Liver (tissue), 9 donors: ENCODE results near the gene SCN2B. TPM values are rescaled to one million over a fixed set of nuclear protein-coding genes. Genes with fewer than 3 reads are reported as not detected.

Experiments used
- DNase-seq: peaks from one replicate; pipeline ENCODE4 v3.0.0-alpha.2; 2017; ENCODE audit warnings: low spot score
- H3K27ac ChIP-seq, 2 donors: one replicate each; pipeline ENCODE4 v1.7.0; 2013; ENCODE audit warnings: inconsistent platforms in 2 of 2, low read length in 2 of 2, control low read depth in 1 of 2, low read depth in 1 of 2, mild to moderate bottlenecking in 1 of 2
- H3K27me3 ChIP-seq, 4 donors: one replicate each; pipeline versions ENCODE4 v1.6.1 to v1.7.0; 2013; ENCODE audit warnings: low read length in 3 of 4, inconsistent platforms in 1 of 4, mild to moderate bottlenecking in 1 of 4, moderate library complexity in 1 of 4; ENCODE audit not compliant: control insufficient read depth in 4 of 4, insufficient read depth in 4 of 4
- H3K36me3 ChIP-seq, 4 donors: one replicate each; pipeline versions ENCODE4 v1.6.1 to v1.7.0; 2013; ENCODE audit warnings: low read length in 3 of 4, mild to moderate bottlenecking in 3 of 4, low read depth in 1 of 4, moderate library complexity in 1 of 4; ENCODE audit not compliant: control insufficient read depth in 4 of 4, insufficient read depth in 3 of 4
- H3K4me1 ChIP-seq, 4 donors: one replicate each; pipeline versions ENCODE4 v1.6.1 to v1.7.0; 2013; ENCODE audit warnings: low read length in 3 of 4, mild to moderate bottlenecking in 3 of 4, moderate library complexity in 1 of 4; ENCODE audit not compliant: control insufficient read depth in 4 of 4, insufficient read depth in 4 of 4
- H3K4me3 ChIP-seq, 3 donors: one replicate each; pipeline versions ENCODE4 v1.6.1 to v1.7.0; 2013; ENCODE audit warnings: low read length in 3 of 3, control low read depth in 1 of 3, low read depth in 1 of 3, mild to moderate bottlenecking in 1 of 3
- H3K9ac ChIP-seq, 2 donors: one replicate each; pipeline ENCODE4 v1.7.0; 2013; ENCODE audit warnings: low read length in 2 of 2, mild to moderate bottlenecking in 2 of 2, moderate library complexity in 2 of 2, control low read depth in 1 of 2, low read depth in 1 of 2
- H3K9me3 ChIP-seq, 4 donors: one replicate each; pipeline versions ENCODE4 v1.6.1 to v1.7.0; 2013; ENCODE audit warnings: low read length in 3 of 4; ENCODE audit not compliant: control insufficient read depth in 4 of 4
- ATF3 ChIP-seq: IDR thresholded peaks from 2 replicates; pipeline ENCODE4 v1.6.1; 2016; ENCODE audit warnings: antibody characterized with exemption
- FOXA1 ChIP-seq: IDR thresholded peaks from 2 replicates; pipeline ENCODE4 v1.6.1; 2016; ENCODE audit warnings: antibody characterized with exemption
- FOXA2 ChIP-seq: IDR thresholded peaks from 2 replicates; pipeline ENCODE4 v1.6.1; 2016; ENCODE audit warnings: antibody characterized with exemption
- GABPA ChIP-seq, 2 donors: IDR thresholded peaks in 1 of 2; conservative IDR thresholded peaks in 1 of 2; 2 replicates each; pipeline ENCODE4 v1.6.1; 2016; ENCODE audit warnings: antibody characterized with exemption in 2 of 2, mild to moderate bottlenecking in 1 of 2, moderate library complexity in 1 of 2
- HNF4G ChIP-seq: IDR thresholded peaks from 2 replicates; pipeline ENCODE4 v1.6.1; 2016; ENCODE audit warnings: antibody characterized with exemption
- JUND ChIP-seq, 2 donors: IDR thresholded peaks; 2 replicates each; pipeline ENCODE4 v1.6.1; 2016; ENCODE audit warnings: antibody characterized with exemption in 2 of 2
- MAX ChIP-seq: IDR thresholded peaks from 2 replicates; pipeline ENCODE4 v1.6.1; 2016; ENCODE audit warnings: antibody characterized with exemption
- NR2F2 ChIP-seq: IDR thresholded peaks from 2 replicates; pipeline ENCODE4 v1.6.1; 2016; ENCODE audit warnings: antibody characterized with exemption
- RAD21 ChIP-seq, 2 donors: IDR thresholded peaks; 2 replicates each; pipeline ENCODE4 v1.6.1; 2016; ENCODE audit warnings: antibody characterized with exemption in 2 of 2, mild to moderate bottlenecking in 2 of 2
- REST ChIP-seq: IDR thresholded peaks from 2 replicates; pipeline ENCODE4 v1.6.1; 2016; ENCODE audit warnings: antibody characterized with exemption, mild to moderate bottlenecking
- RXRA ChIP-seq, 2 donors: IDR thresholded peaks; 2 replicates each; pipeline ENCODE4 v1.6.1; 2017 to 2018; ENCODE audit warnings: antibody characterized with exemption in 2 of 2, mild to moderate bottlenecking in 1 of 2
- SP1 ChIP-seq: IDR thresholded peaks from 2 replicates; pipeline ENCODE4 v1.6.1; 2018; ENCODE audit warnings: antibody characterized with exemption, mild to moderate bottlenecking
- TAF1 ChIP-seq: conservative IDR thresholded peaks from 2 replicates; pipeline ENCODE4 v1.6.1; 2016; ENCODE audit warnings: antibody characterized with exemption, mild to moderate bottlenecking
- YY1 ChIP-seq: IDR thresholded peaks from 2 replicates; pipeline ENCODE4 v1.6.1; 2016; ENCODE audit warnings: antibody characterized with exemption, mild to moderate bottlenecking
- WGBS: extraction: QIAGEN DNeasy Blood & Tissue Kit; methylation state at CpG from one replicate; pipeline ENCODE4 v1.1.7; 2013; 5-methylcytosine and 5-hydroxymethylcytosine counted together
- polyA plus RNA-seq, 2 donors: library from polyadenylated mRNA; stranded (reverse) in 1 of 2; unstranded in 1 of 2; fragments of 200-250 nt in 1 of 2; fragments of >200 nt in 1 of 2; fragmentation: Nextera tagmentation in 1 of 2; extraction: Ambion mirVana in 1 of 2; gene quantifications; one replicate each; pipeline versions ENCODE4 v1.2.1 to v1.2.3, GENCODE V29; 2013 to 2015
- total RNA-seq, 2 donors: library from RNA; depleted of rRNA; stranded (reverse); fragments of >200 nt; gene quantifications; one replicate each; pipeline ENCODE4 v1.2.3, GENCODE V29; 2014
- donor health status: healthy.
- donor health status: healthy.
- donor health status: healthy.
- donor health status: healthy.
- donor health status: healthy.

SCN2B gene
- total and polyA plus RNA-seq, 4 donors, result 0.01 to 0.05 TPM; not detected in 2

GRCh38 chr11:118219732-118220131 lies 43.3 kb upstream of the SCN2B start:
- Histone ChIP-seq H3K36me3 (no peaks in the 10 kb centered on the region), H3K9ac (no peak overlapping the region), H3K27me3 (no peaks in the 10 kb centered on the region), H3K4me3 (no peak overlapping the region), H3K27ac (no peak overlapping the region), H3K4me1 (no peaks in the 10 kb centered on the region), H3K9me3 (no peaks in the 10 kb centered on the region)
- WGBS, result 85% methylated on average over 1 of the region's 1 CpG
- TF ChIP-seq ATF3 (no peak), HNF4G (no peak), YY1 (no peak), FOXA2 (no peak), TAF1 (no peak), FOXA1 (no peak), MAX (no peak), RAD21 (IDR thresholded peaks at IDR 0.05) (no peak), GABPA (IDR thresholded peaks at IDR 0.05 in 1 of 2, conservative IDR thresholded peaks at IDR 0.05 in 1 of 2) (no peak)
- DNase-seq, result no peak

GRCh38 chr11:118219244-118219643 lies 42.8 kb upstream of the SCN2B start:
- no peaks in the 10 kb centered on the region for H3K9me3 ChIP-seq
- no peak overlapping the region for H3K4me3 ChIP-seq
- H3K27ac ChIP-seq, result no peak overlapping the region
- H3K4me1 ChIP-seq, result peaks cover 0 to under 1% (median under 1%) of the 10 kb centered on the region in 4 donors
- DNase-seq, result no peak
- H3K27me3 ChIP-seq, result no peaks in the 10 kb centered on the region
- no peak overlapping the region for H3K9ac ChIP-seq
- no peaks in the 10 kb centered on the region for H3K36me3 ChIP-seq
- TF ChIP-seq JUND (IDR thresholded peaks at IDR 0.05) (no peak), RXRA (IDR thresholded peaks at IDR 0.05) (no peak), HNF4G (no peak), FOXA2 (no peak), ATF3 (no peak), NR2F2 (no peak), MAX (no peak), RAD21 (IDR thresholded peaks at IDR 0.05) (no peak), REST (no peak), FOXA1 (no peak)

- Histone ChIP-seq H3K4me1 (peaks cover 4 to 16% (median 11%) of the 10 kb centered on the region in 4 donors), H3K4me3 (no peak overlapping the region), H3K27me3 (no peaks in the 10 kb centered on the region), H3K9ac (no peak overlapping the region), H3K27ac (no peak overlapping the region), H3K36me3 (no peaks in the 10 kb centered on the region), H3K9me3 (no peaks in the 10 kb centered on the region)
- DNase-seq, result no peak
- WGBS, result 87% methylated on average over 3 of the region's 3 CpGs
- TF ChIP-seq JUND (IDR thresholded peaks at IDR 0.05) (no peak), REST (no peak), YY1 (no peak), GABPA (IDR thresholded peaks at IDR 0.05 in 1 of 2, conservative IDR thresholded peaks at IDR 0.05 in 1 of 2) (no peak), HNF4G (no peak), FOXA2 (no peak), RAD21 (IDR thresholded peaks at IDR 0.05) (no peak), FOXA1 (no peak), SP1 (no peak)
Observed at GRCh38 chr11:118217575-118217974, 41.1 kb upstream of the SCN2B start.
